H54 (cell line): ENCODE results near the gene TACR2.
A peak's percentile ranks its signal among the peaks of the same experiment; 100 is the strongest.

Experiments used
- DNase-seq: peaks from one replicate; pipeline ENCODE4 v3.0.0; 2011; ENCODE audit warnings: low spot score, mixed read lengths; ENCODE audit not compliant: insufficient read length
- FAIRE-seq: peaks from 3 replicates; lab custom pipeline; 2011; peaks lifted over from hg19 to GRCh38; lab: Jason Lieb, UNC
- POLR2A ChIP-seq: IDR thresholded peaks from 2 replicates; pipeline ENCODE4 v1.6.1; 2011; ENCODE audit warnings: low read depth, mild to moderate bottlenecking, low read length

TACR2 gene

DNA sequence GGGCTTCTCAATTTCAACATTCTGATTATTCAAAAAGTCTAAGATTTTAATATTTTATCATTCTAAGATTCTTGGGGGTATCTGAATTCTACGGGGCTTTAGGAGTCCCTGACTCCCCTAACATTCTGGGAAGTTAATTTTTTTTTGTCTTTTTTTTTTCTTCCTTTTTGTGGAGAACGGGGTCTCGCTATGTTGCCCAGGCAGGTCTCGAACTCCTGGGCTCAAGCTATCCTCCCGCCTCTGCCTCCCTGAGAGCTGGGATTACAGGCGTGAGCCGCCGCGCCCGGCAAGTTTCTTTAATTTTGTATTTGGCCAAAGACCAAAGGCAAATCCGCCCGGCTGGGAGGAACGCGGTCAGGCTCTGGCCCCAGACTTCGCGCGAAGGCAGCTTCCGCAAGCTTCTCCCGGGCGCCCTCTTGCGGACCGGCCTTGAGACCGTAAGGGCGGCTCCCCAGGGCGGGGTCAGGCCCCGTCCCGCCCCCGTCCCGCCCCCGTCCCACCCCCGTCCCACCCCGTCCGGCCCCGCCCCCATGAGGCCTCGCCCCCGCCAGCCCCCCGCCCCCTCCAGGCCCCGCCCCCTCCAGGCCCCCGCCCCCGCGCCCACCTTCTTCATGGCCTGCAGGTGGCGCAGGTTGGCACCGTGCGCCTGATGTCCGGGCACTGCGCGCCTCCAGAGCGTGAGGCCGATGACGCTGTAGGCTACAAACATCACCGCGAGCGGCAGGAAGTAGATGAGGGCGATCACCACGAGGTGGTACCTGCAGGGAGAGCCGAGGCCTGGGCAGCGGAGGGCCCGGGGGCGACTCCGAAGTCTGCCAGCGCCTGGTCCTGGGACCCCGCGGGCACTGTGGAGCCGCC lies 8.2 kb downstream of the TACR2 start:
- TF ChIP-seq POLR2A: peak; percentile 43; the same call in 1 of the 2 replicates
- FAIRE-seq: peak; percentile 6

DNA sequence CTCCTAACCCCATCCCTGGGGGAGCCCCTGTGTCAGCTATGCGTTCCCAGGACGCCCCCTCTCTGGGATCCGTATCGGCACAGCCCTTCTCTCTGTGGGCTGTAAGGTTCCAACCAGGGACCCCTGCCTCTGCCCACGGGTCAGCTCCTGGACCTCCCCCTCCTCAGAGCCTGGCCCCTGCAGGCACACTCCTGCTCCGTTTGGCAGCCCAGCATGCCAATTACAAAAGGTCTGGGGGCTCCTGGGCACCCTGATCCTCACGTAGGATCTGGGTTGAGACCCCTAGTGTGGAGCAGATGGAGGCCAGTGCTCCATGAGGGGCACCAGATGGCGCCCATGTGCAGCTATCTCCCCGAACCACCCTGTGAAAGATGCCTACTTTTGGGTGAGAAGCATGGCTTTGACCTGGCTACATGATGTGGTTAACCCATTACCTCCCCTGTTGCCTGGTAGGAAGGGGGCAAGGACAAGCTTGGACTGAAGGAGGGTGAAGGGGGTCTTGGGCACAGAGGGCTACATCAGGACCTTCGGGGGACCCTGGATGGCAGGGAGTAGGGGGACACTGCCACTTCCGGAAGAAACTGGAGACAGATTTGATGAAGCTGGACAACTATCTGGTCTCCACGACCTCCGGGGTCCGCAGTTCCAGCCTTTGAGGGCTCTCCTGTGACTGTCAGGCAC lies 9.0 kb downstream of the TACR2 start:
- FAIRE-seq (no peak), DNase-seq (no peak)
- TF ChIP-seq POLR2A: no peak

More for the DNA sequence above, 8.2 kb downstream of the TACR2 start:
- DNase-seq: peak; percentile 96

DNA sequence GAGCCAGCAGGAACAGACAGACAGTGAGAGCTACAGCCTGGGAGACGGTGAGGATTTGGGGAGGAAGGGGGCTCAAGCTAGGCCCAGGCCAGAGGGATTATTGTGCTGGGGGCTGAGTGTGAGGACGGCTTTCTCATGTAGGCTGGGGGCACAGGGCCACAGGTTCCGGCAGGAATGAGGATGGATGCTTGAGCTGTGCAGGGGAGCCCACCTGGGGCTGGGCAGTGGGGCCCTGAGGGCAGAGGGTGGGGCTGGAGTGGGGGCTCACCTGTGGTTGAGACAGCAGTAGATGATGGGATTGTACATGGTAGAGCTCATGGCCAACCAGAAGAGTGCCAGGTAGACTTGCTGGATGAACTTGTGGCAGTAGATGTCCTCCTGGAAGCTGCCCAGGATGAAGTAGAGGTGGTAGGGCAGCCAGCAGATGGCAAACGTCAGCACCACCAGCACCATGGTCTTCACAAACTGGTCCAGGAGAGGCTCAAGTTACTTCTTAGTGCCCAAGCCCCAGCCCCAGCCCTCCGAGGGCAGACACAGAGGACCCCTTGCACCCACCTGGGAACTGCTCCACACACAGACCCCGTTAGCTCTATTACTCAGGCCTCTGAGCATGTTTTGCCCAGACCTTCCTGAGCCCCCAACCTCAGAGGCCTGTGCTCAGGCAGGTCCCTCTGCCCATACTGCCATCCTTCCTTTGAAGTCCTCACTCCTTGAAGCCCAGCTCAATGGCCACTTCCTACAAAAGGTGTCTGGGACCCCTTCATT lies 9.7 kb downstream of the TACR2 start:
- FAIRE-seq: no peak
- no peak for DNase-seq

DNA sequence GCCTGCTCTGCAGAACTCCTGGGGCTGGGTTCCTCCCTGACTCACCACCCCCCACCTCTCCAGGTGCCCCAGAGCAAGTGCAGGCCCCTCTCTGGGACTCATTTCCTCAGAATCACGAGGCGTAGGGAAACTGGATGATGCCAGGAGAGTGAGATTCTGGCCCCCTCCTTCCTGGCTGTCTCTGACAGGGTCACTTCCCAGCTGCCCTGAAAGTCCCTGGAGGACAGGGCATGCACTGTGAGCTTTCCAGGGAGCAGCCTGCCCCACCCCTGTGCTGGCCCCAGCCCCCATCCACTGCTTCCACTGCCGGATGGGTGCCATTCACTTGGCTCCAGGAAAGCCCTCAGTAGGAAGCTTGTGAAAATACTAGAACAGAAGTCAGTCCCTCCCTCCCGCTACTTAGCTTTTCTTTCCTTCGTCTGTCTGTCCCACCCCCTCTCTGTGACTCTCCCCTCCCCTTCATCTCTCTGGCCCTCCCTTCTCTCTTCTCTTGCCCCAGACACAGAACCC lies 10.4 kb downstream of the TACR2 start:
- no peak for TF ChIP-seq POLR2A
- DNase-seq: peak; percentile 62
- FAIRE-seq: no peak

More for the DNA sequence above, 9.7 kb downstream of the TACR2 start:
- no peak for TF ChIP-seq POLR2A

DNA sequence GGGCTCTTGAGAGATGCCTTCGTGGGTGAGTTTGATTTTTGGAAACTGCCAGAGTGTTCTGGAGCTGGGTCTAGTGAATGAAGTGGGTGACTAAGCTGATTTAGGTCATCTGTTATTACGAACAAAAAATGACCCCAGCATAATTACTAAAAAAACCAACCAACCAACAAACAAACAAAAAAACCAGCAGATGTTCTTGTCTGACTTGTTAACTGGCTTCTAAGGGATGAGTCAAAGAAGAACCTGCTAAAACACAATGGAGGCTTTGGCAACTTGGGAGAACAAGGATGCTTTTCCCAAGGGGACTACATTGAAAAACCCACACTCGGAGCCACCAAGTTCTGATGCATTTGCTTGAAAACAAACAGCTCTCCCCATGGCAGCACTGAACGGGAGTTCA lies 11.5 kb downstream of the TACR2 start:
- DNase-seq: no peak
- no peak for FAIRE-seq
- no peak for TF ChIP-seq POLR2A

DNA sequence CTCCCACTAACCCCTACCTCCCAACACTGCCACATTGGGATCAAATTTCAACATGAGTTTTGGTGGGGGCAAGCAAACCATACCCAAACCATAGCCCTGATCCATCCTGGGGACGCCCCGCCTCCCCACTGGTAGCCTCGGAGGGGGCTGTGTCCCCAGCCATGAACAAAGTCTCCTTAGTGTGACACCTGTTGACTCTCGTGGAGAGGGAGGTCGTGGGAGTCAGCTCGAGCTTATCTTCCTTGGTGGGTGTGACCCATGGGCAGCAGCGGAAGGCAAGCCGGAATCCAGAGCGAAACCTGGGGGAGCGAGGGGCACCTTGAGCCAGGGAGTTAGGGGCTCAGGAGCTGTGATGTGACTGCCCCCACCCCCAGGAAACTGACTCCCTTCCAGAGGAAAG lies 11.9 kb downstream of the TACR2 start:
- DNase-seq (no peak), FAIRE-seq (no peak)
- TF ChIP-seq POLR2A: no peak

DNA sequence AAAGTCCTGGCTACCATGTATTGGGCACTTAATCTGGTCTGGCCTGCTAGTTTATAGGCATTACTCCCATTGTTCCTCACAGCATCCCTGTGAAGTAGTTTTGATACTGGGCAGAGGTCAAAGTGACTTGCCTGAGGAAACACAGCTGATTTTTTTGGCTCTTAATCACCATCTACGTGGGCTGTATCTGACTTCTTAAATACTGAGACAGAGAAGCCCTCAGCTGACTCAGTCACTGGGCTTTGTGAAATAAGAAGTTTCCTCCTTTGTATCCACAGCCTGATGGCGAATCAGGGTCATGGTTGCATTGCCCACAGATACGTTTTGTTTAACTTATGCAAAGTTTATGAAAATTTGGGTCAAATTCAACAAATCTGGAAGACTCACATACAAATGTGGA lies 13.2 kb downstream of the TACR2 start:
- FAIRE-seq (no peak), DNase-seq (no peak)
- no peak for TF ChIP-seq POLR2A

DNA sequence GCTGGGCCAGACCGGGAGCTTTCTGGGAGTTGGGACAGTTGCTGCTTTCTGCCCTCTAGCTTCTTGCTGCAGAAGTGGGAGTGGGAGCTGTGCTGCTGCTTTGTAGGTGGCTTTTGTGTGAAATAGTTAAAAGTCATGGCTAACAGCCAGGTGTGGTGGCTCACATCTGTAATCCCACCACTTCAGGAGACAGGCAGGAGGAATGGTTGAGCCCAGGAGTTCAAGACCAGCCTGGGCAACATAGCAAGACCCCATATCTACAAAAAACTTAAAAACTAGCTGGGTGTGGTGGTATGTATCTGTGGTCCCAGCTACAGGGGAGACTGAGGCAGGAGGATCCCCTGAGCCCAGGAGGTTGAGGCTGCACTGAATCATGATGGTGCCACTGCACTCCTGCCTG lies 13.7 kb downstream of the TACR2 start:
- DNase-seq: no peak
- no peak for FAIRE-seq
- TF ChIP-seq POLR2A: no peak

DNA sequence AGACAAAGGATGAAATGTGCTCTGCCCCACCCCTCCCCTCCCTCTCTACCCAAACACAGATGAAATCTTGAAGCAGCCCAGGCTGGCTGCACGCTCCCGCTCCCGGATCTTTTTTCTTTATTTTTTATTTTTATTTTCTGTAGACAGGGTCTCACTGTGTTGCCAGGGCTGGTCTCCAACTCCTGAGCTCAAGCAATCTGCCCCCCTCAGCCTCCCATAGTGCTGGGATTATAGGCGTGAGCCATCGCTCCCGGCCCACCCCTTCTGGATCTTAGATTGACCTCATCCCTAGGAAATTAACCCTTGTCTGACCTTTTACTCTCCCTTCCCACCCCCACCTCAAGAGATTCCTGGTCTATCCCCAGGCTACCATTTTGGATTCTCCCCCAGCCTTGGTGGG lies 14.3 kb downstream of the TACR2 start:
- TF ChIP-seq POLR2A: no peak
- FAIRE-seq (no peak), DNase-seq (no peak)

DNA sequence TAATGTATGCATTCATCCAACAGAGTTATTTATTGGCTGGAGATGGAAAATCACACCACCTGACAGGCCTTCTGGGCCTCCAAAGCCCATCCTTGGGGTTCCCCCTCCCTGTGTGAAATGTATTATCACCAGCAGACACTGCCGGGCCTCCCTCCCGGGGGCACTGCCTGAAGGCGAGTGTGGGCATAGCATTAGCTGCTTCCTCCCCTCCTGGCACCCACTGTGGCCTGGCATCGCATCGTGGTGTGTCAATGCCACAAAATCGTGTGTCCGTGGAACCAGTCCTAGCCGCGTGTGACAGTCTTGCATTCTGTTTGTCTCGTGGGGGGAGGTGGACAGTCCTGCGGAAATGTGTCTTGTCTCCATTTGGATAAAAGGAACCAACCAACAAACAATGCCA lies 15.3 kb downstream of the TACR2 start:
- no peak for FAIRE-seq
- DNase-seq: no peak
- TF ChIP-seq POLR2A: no peak

DNA sequence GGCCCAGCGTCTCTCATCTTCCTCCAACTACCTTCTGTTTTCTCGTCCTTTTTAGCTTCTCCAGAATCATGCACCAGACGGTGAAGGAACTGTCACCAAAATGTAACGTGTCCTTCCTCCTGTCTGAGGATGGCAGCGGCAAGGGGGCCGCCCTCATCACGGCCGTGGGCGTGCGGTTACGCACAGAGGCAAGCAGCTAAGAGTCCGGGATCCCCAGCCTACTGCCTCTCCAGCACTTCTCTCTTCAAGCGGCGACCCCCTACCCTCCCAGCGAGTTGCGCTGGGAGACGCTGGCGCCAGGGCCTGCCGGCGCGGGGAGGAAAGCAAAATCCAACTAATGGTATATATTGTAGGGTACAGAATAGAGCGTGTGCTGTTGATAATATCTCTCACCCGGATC lies 15.8 kb downstream of the TACR2 start:
- FAIRE-seq (no peak), DNase-seq (no peak)
- TF ChIP-seq POLR2A: no peak

DNA sequence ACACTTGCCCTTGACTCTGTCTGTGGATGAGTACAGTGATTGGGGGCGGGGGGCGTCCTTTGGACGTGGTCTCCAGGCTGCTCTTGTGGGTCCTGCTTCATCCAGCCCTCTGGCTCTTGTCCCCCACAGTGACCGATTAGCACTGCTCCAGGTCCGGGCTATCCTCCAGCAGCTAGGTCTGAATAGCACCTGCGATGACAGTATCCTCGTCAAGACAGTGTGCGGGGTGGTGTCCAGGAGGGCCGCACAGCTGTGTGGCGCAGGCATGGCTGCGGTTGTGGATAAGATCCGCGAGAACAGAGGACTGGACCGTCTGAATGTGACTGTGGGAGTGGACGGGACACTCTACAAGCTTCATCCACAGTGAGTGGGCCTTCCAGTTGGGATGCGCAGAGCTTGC lies 18.3 kb downstream of the TACR2 start:
- no peak for FAIRE-seq
- no peak for DNase-seq
- TF ChIP-seq POLR2A: no peak

DNA sequence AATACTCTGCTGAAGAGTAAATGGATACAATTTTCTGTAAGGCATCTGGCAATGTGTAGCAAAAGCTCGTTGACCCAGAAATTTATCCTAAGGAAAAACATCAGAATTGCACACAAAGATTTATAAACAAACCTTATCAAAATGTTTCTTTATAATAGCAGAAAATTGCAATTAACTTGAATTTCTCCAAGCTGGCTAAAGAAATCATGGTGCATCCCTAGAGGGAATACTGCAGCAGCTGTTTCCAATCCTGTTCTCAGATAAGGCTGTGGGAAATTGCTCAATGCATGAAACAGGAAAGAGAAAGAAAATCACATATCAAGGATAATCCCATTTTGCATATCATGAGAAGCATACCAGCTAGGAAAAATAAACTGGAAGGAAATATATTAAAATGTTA lies 18.7 kb downstream of the TACR2 start:
- TF ChIP-seq POLR2A: no peak
- no peak for FAIRE-seq
- DNase-seq: no peak

DNA sequence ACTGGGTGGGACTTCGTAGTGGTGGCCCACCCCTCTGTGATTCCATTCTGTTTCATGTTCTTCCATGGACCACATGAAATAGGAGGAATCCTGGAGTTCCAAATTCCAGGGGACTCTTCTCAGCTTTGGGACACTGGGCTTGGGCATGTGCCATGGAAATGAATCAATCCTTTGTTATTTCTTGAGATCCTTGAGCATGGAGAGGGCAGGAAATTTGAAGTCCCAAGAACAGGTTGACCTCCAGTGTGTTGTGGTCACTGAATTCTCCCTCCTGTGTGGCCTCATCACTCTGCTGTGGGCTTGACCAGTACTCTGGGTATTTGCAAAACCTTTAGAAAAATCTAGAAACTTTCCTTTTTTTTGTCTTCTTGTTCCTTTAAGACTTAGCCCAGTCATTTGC lies 22.7 kb downstream of the TACR2 start:
- peak; percentile 43 for FAIRE-seq
- DNase-seq: peak; percentile 49
- no peak for TF ChIP-seq POLR2A
